DMS79 treated with DMSO at 0.1 percent for 48 hours (cell line): ENCODE results near the gene ARHGEF37.
A peak's percentile ranks its signal among the peaks of the same experiment; 100 is the strongest.
"Not testable (repeated sequence)": the region's sequence is repeated elsewhere in the genome, so short reads cannot be mapped to it uniquely, and the experiment has no call there.

ENCODE experiments used
- DNase-seq: peaks from one replicate; lab custom pipeline; 2025; lab: John Stamatoyannopoulos, UW

The ARHGEF37 gene, protein sequence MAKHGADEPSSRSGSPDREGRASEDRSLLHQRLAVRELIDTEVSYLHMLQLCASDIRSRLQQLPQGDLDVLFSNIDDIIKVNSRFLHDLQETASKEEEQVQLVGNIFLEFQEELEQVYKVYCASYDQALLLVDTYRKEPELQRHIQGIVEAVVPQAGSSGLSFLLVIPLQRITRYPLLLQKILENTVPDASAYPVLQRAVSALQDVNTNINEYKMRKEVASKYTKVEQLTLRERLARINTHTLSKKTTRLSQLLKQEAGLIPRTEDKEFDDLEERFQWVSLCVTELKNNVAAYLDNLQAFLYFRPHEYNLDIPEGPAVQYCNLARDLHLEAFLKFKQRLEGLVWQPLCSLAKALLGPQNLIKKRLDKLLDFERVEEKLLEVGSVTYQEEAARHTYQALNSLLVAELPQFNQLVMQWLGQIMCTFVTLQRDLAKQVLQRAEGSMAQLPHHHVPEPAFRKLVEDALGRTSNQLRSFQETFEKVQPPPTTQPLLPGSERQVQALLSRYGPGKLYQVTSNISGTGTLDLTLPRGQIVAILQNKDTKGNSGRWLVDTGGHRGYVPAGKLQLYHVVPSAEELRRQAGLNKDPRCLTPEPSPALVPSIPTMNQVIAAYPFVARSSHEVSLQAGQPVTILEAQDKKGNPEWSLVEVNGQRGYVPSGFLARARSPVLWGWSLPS

DNA sequence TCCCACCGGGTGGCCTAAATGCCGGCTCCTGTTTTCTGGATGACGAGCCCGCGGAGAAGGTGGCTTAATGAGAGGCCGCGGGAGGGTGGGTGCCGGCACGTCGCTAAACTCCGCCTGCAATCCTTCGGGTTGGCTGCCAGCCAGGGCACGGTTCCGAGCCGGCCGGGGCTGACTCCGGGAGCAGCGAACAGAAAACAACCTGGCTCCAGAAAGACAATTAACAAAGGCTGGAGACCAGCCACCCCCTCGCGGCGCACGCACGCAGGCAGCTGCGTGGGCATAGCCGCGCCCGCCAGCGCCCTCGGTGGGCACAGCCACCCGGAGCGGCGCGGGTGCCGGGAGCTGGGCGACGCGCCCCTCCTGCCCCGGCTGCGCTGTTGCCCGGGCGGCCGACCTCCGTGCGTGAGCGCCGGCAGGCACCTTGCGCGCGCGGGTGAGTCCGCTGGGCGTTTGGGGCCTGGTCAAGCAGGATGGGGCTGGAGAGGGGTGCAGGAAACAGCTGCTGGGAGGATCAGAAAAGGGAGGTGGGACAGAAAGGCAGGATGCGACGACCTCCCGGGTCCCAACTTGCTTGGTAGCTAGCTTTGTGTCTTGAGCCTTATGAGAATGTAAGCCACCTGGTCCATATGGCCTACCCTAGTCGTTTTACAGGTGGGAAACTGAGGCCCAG lies at the start of gene ARHGEF37:
Gene ARHGEF37, plus strand, starts transcription at position 307 of the 670 bp plus-strand sequence. CDS start 16,272 bp downstream, outside the sequence.
- DNase-seq = peak; percentile 28

DNA sequence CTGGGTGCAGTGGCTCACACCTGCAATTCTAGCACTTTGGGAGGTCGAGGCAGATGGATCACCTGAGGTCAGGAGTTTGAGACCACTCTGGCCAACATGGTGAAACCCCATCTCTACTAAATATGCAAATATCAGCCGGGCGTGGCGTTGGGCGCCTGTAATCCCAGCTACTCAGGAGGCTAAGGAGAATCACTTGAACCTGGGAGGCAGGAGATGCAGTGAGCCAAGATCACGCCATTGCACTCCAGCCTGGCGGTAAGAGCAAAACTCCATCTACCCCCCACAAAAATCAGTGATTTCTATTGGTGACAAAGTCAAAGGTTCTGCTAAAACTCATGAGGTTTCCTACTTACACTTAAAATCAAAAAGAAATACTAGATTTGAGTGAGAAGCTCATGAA lies 48.9 kb upstream of the ARHGEF37 start:
- no peak for DNase-seq

DNA sequence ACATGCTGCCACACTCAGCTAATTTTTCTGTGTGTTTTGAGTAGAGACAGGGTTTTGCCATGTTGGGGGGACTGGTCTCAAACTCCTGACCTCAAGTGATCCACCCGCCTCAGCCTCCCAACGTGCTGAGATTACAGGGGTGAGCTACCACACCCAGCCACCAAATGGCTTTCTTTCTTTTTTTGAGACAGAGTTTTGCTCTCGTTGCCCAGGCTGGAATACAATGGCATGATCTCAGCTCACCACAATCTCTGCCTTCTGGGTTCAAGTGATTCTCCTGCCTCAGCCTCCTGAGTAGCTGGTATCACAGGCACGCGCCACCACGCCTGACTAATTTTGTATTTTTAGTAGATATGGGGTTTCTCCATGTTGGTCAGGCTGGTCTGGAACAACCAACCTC lies 45.5 kb upstream of the ARHGEF37 start:
- DNase-seq = not testable (repeated sequence)

DNA sequence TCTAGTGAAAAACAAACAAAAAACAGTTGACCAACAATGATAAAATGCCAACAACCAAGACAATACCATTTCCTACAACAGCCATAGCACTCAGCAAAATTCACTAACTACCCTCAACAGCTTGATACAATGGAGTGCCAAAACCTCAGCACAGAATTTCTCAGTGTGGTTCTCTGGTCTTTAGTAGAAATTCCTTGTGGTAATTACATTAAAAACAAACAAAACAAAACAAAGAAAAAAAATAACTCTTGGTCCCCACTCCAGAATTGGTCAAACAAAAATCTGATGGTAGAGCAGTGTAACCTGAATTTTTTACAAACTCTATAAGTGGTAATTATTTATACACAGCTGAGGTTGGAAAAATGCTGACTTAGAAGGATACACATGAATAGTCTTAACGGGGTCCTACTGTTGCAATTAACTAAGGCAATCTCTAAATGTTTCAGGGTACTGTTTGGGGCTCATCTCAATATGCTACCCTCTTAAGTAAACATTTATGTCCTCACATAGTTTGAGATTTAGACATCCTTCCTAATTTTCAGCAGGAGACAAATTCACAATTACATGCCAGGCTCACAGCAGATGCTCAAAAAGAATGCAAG lies 43.8 kb upstream of the ARHGEF37 start:
- peak; percentile 39 for DNase-seq

DNA sequence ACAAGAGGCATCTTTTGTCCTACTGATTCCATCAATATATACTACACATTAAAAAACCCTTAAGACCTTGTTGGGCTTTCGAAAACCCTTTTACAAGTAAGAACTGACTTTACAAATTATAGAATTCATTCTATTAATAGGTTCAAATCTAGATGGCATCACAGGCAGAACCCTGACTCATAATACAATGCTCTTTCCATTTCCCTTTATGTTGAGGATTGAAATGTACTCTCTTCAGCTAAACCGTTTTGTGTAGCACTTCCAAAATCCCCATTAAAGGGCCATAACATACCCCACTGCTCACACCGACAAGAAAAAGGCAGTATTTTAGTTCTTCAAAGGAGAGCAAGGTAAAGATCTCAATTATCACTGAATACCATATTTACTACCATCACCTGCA lies 41.2 kb upstream of the ARHGEF37 start:
- DNase-seq = no peak

DNA sequence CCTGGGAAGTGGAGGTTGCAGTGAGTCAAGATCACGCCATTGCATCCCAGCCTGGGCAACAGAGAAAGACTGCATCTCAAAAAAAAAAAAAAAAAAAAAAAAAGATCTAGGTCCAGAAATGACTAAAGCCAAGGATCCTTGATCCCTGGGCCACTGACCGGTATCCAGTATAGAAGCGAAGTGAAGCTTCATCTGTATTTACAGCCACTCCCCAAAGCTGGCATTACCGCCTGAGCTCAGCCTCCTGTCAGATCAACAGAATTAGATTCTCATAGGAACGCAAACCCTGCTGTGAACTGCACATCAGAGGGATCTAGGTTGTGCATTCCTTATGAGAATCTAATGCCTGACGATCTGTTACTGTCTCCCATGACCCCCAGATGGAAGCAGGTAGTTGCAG lies 39.4 kb upstream of the ARHGEF37 start:
- no peak for DNase-seq

DNA sequence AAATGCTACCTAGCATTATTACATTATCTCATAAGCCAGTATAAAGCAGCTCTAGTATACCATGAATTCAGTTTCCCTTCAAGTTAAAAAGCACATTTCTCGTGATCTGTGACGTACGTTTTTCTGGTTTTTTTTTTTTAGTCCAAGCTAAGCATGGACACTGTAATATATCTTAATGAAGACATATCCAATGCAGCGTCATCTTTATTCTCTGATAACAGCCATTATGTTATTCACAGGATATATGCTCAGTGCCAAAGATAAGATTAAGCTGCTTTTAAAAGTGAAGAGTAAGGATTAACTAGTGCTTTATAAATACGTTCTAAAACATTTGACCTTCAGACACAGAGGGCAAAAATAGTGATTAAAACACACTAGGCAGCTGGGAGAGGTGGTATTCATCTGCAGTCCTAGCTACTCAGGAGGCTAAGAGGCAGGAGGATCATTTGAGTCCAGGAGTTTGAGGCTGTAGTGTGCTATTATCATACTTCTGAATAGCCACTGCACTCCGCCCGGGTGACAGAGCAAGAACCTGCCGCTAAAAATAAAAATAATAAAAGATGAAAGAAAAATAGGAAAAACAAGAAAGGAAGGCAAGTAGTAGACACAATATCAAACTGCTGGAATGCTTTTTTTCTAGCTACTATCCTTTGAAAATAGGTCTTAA lies 37.8 kb upstream of the ARHGEF37 start:
- DNase-seq = no peak

DNA sequence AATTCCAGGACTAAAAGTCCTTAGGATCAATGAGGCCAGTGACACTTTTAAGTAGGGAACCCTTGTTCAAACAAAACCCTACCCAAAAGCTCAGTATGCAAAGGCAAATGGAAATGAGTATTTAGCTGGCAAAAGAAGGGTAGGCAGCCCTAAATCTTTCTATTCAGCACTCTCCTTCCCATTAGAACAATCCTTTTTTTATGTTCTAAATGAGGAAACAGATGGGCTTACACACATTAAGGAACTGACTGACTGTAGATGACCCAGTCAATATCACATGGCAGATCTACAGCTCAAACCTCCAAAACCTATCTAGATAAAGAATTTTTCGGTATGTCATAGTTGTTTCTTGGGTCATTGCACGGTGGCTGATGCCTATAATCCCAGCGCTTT lies 37.3 kb upstream of the ARHGEF37 start:
- DNase-seq = no peak

DNA sequence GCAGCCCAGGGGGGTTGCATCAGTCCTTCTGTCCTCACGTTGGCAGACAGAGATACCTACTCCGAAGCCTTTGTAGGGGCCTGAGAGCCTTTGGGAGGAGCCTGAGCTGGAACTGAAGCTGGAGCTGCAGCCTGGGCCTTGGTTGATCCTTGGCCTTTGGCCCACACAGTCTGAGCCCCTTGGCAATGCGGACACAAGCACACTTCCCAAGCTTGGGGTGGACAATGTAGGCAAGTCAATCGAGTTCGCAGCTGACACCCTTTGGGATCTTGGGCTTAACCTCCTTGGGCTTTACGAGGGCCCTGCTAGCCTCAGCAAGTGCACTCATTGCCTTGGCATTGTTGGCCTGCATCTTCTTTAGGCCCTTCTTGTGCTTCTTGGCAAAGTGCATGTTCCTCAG lies 36.0 kb upstream of the ARHGEF37 start:
- DNase-seq = no peak

DNA sequence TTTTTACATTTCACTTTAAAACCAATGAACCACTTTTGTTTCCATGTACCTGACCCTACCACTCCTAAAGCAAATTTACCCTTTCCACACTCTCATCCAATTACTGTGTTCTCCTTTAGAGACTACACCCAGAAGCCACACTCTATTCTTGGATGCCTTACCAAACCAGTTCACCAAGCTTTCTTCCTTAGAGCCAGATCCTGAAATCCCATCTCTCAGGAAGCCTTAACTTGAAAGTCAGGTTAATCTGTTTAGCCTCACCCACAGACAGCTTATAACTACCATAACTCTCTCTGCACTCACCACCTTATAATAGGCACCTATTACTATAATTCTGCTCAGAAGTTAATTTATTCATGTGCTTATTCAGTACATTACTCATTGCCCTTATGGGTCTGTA lies 34.3 kb upstream of the ARHGEF37 start:
- DNase-seq = peak; percentile 6

DNA sequence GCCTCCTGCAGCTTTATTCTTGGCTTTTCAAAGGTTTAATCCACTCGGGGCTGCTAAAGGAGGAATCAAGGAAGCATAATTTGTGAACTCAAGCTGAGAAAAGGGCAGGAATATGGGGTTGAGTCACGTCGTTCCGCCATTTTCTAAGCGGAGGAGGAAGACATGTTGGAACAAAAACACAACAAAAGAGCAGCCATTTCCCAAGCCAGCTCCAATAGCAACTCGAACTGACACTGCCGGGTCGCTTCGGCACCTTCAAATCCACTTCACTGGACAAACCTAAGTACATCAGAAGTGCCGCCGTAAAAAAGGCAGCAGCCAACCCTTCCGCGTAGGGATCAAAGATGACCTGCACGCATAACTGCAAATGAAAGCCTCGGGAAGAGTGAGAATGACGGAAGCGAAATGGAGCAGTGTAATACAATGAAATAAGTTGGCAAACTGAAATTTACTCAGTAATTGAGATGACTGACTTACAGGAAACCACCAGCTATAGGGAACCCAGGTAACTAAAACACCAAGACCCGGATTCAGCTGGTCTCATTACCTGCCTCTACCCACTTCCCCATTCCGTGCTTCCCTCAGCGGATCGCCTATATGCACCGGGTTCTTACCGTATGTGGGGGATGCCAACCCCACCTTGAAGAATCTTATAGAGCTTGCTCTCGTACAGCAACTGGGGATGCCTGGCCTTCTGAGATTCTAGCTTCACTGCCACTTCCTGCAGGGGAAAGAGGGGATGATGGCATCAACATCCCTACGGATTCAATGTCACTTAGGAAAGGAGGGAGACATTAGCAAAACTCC lies 31.6 kb upstream of the ARHGEF37 start:
- DNase-seq = peak; percentile 26

DNA sequence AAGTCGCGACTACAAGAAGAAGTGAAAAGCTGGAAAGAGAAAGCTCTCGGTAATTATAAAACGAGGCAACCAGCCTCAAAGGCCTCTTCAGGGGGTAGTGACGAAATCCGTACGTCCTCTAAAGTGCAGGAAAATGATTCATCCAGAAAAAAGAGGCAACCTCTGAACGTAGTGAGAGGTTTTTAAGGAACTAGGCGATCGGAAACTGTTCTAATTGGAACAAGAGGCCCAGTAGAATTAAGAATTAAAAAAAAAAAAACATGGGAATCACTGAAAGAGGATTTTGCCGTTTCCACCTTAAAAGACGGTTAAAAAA lies 31.1 kb upstream of the ARHGEF37 start:
- DNase-seq = no peak

DNA sequence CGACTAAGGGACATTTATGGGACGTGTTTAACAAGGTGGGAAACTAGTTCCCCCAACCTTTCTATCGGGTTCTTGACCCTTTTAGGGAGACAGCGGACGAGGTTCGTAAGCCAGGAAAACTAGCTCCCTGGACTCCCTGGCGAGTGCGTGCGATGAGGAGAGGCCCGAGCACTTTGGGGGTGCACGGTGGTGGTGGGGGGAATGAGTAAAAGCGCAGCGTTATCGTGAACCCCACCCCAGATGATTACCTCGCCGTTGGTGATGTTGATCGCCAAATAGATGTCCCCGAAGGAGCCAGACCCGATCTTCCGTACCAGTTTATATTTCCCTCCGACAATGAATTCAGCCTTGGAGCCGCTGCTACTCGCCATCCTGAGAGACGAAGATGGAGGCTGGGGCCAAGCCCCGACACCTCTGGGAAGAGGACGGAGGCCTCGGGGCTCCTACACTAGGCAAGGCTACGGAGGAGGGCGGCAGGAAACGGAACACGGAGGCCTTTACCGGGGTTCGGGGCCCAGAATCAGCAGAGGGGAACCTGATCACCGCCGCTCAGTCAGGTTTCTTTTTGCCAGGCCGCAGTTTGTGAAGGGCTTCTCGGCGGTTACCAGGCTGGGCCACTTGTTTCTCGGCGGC lies 30.6 kb upstream of the ARHGEF37 start:
- no peak for DNase-seq

DNA sequence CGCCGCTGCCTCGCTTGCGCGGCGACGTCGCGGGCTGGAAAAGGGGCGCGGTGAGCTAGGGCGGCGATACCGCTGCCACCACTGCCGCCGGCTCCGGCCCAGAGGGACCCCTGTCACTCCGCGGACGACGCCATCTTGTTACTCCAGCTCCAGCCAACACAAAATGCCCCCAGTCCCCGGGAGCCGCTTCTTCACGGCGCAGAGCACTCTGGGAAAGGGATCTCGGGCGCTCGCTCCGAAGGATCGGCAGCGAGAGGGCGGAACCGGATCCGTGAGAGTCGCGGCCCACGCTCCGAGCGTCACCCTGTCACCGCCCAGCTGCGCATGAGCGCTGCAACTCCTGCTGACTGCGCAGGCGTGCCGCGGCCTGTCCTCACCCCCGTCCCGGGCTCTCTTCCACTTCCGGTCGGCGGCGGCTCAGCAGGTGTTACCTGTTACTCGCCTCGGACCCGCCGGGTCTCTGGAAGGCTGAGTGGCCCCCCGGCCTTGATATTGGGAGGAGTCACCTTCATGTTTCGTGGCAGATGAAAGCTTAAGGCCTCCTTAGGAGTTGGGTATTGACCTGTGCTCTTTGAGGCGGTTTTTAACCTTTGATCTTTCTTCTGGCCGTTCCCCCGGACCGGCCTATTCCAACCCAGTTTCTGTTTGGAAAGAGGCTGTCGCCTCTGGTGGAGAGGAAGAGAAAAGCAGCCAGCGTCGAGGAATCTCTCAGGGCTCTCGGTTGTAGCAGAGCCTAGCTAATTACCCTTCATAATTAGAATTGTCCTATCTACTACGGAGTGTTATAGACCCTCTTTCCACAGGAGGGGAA lies 29.9 kb upstream of the ARHGEF37 start, which contains the start of gene CSNK1A1:
Gene CSNK1A1, minus strand, starts transcription at position 213 of the 811 bp plus-strand sequence. CDS start 475 bp downstream, outside the sequence.
- peak; percentile 85 for DNase-seq

DNA sequence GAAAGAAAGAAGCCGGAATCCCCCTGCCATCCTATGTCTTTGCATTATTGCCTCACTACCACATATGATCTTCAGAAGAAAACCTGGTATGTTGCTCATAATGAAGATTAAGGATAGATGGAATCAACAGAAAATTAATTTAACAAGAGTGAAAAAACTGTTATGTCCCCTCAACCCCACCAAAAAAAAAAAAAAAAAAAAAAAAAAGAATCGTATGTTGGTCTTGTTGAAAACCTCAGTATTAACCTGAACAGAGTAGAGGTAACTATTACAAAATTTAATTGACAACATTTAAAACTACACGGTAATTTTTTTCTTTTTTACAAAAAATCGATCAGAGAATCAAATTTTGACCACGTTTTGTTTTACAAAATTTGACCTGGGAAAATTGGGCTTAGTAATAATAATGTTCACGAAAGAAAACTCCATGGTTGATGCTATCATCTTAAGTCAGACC lies 29.2 kb upstream of the ARHGEF37 start:
- DNase-seq = no peak

DNA sequence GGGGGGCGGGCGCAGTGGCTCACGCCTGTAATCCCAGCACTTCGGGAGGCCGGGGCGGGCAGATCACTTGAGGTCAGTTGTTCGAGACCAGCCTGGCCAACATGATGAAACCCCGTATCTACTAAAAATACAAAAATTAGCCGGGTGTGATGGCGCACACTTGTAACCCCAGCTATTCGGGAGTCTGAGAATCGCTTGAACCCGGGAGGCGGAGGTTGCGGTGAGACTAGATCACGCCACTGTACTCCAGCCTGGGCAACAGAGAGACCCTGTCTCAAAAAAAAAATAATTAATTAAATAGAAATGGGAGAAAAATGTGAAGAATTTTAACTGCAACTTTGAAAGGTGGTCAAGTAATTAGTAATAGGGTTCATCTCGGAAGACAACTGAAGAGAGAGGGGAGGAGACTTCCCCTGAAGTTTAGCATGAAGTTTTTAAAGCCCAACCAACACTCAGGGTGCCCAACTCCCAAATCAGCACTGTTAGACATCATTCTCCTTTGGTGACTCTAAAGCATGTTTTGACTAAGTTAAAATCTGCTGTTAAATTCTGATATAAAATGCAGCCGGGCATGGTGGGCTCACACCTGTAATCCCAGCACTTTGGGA lies 28.6 kb upstream of the ARHGEF37 start:
- no peak for DNase-seq

DNA sequence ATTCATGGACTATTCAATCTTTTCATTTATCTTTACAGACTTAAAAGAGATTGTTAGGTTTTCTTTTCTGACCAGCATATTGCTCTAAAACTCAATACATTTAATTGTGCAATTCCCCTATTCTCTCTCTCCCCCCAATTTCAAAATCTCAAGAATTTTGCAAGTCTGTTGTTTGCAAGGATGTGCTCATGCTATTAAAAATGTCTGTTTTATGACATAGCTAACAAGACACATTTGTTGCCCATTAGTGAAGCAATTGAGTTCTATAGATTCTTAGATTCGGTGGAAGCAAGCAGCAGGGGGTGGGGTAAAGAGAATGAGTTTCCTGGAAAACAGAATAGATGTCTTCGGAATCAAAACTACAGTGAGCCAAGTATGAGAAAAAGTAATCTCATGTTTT lies 21.6 kb upstream of the ARHGEF37 start:
- no peak for DNase-seq

DNA sequence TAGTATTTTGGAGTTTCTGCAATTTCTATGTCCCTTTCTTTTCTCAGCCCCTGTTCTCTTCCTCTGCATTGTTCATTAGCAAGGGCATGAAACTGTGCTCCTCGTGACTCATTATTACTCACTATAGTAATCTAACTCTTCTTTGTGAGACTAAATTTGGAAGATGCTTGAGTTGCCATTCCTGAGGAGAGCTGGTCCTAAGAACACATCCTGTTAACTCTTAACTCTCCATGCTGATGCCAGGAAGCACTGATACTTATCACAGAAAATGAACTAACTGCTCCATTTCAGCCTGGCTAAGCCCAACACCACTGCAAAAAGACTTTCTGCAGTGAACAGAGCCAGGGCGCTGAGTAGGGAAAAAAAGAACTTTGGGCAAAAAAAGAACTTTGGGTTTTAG lies 19.4 kb upstream of the ARHGEF37 start:
- peak; percentile 5 for DNase-seq

DNA sequence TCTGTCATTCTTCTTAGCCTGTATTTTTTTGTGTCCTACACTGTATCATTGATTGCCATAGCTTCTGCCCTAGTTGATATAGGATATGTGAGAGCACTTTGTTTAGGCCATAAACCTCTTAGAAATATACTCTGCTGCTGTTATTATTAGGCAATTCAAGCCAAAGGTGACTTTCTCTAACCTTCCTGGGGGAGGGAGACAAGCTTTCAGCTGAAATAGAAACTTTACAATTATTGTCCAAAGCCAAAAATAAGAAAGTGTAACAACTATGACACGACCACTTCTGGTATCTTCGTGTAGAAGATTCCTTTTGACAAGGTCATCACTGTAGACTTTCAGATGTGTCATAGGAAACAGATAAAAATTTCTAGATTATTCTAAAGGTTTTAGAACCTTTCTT lies 17.8 kb upstream of the ARHGEF37 start:
- DNase-seq = no peak
